ENCODE measurements around the gene RAB3B.

Gene RAB3B

GRCh38 chr1:51924455-51924854 lies 66.0 kb downstream of the RAB3B start:
- DNase-seq (ENCODE audit: extremely low read depth, low read depth) = no peak
- TF ChIP-seq CTCF (IDR thresholded peaks at IDR 0.05; ENCODE audit: low read depth, low read length) = no peak

GRCh38 chr1:51922040-51922439 lies 68.5 kb downstream of the RAB3B start:
- no peak for TF ChIP-seq CTCF (IDR thresholded peaks at IDR 0.05; ENCODE audit: low read depth, low read length)
- DNase-seq (ENCODE audit: extremely low read depth, low read depth) = no peak

GRCh38 chr1:51920130-51920529 lies 70.4 kb downstream of the RAB3B start:
- DNase-seq (ENCODE audit: extremely low read depth, low read depth) = no peak
- TF ChIP-seq CTCF (IDR thresholded peaks at IDR 0.05; ENCODE audit: low read depth, low read length) = no peak

GRCh38 chr1:51919684-51920083 lies 70.8 kb downstream of the RAB3B start:
- no peak for DNase-seq (ENCODE audit: extremely low read depth, low read depth)
- no peak for TF ChIP-seq CTCF (IDR thresholded peaks at IDR 0.05; ENCODE audit: low read depth, low read length)

GRCh38 chr1:51916587-51917405 lies 73.7 kb downstream of the RAB3B start:
- DNase-seq (ENCODE audit: extremely low read depth, low read depth) = no peak

GRCh38 chr1:51915951-51916350 lies 74.5 kb downstream of the RAB3B start:
- DNase-seq (ENCODE audit: extremely low read depth, low read depth) = no peak
- no peak for TF ChIP-seq CTCF (IDR thresholded peaks at IDR 0.05; ENCODE audit: low read depth, low read length)

More at GRCh38 chr1:51916587-51917405, 73.7 kb downstream of the RAB3B start:
- TF ChIP-seq CTCF (IDR thresholded peaks at IDR 0.05; ENCODE audit: low read depth, low read length) = no peak

GRCh38 chr1:51912881-51913280 lies 77.6 kb downstream of the RAB3B start:
- DNase-seq (ENCODE audit: extremely low read depth, low read depth) = no peak
- no peak for TF ChIP-seq CTCF (IDR thresholded peaks at IDR 0.05; ENCODE audit: low read depth, low read length)

Measured in AG09319 (cell line).